NT2/D1 (cell line): ENCODE data around the gene DENND1B.

Experiments
- DNase-seq: peaks from one replicate; pipeline ENCODE4 v3.0.0-alpha.2; 2011; ENCODE audit warnings: low read depth, low spot score
- H3K27me3 ChIP-seq: 2 replicates; pipeline ENCODE4 v1.6.0; 2011; ENCODE audit warnings: mild to moderate bottlenecking; ENCODE audit not compliant: insufficient read length, insufficient read depth
- H3K36me3 ChIP-seq: 2 replicates; pipeline ENCODE4 v1.6.1; 2011; ENCODE audit warnings: mild to moderate bottlenecking, low read length, mixed read lengths; ENCODE audit not compliant: insufficient read depth, insufficient read length
- H3K4me1 ChIP-seq: 2 replicates; pipeline ENCODE4 v1.5.1; 2011; ENCODE audit not compliant: insufficient read depth, insufficient read length
- H3K4me3 ChIP-seq: 2 replicates; pipeline ENCODE4 v1.5.1; 2011; ENCODE audit warnings: low read depth; ENCODE audit not compliant: insufficient read length
- H3K9ac ChIP-seq: 2 replicates; pipeline ENCODE4 v1.6.0; 2011; ENCODE audit warnings: low read depth; ENCODE audit not compliant: insufficient read length
- H3K9me3 ChIP-seq: 2 replicates; pipeline ENCODE4 v1.5.1; 2011; ENCODE audit warnings: mild to moderate bottlenecking, low read length; ENCODE audit not compliant: insufficient read depth
- SUZ12 ChIP-seq: IDR thresholded peaks from 2 replicates; pipeline ENCODE4 v1.6.1; 2011; ENCODE audit not compliant: insufficient read length, insufficient read depth; ENCODE audit errors: extremely low read depth
- YY1 ChIP-seq: IDR thresholded peaks from 2 replicates; pipeline ENCODE4 v1.6.1; 2011; ENCODE audit not compliant: insufficient read length, insufficient read depth
- ZNF274 ChIP-seq: IDR thresholded peaks from 2 replicates; pipeline ENCODE4 v1.6.1; 2011; ENCODE audit warnings: mild to moderate bottlenecking, low read depth, low read length

Gene DENND1B

GRCh38 chr1:197775282-197776262 is at the start of gene DENND1B:
Gene DENND1B, minus strand, starts transcription at chr1:197775480. Its CDS starts 325 bp downstream, at chr1:197775155.
- H3K4me1 ChIP-seq = peaks cover 4% of the 10 kb centered on the region

GRCh38 chr1:197814306-197814705 is 39.0 kb upstream of the DENND1B start:
- Histone ChIP-seq H3K4me3 (no peak overlapping the region), H3K27me3 (no peaks in the 10 kb centered on the region), H3K4me1 (peaks cover 2% of the 10 kb centered on the region), H3K9ac (no peak overlapping the region), H3K36me3 (no peaks in the 10 kb centered on the region), H3K9me3 (no peaks in the 10 kb centered on the region; the same call in 1 of the 2 replicates)
- no peak for TF ChIP-seq ZNF274
- TF ChIP-seq YY1 = no peak
- no peak for TF ChIP-seq SUZ12
- peak; percentile 89 for DNase-seq

More at GRCh38 chr1:197775282-197776262, at the start of gene DENND1B:
- Histone ChIP-seq H3K9ac (peak within 1 kb of the TSS; percentile 86), H3K4me3 (peak within 1 kb of the TSS; percentile 59), H3K9me3 (0 out of 2 replicates have a peak, but pooled peaks cover 3% of the 10 kb centered on the region), H3K36me3 (no peaks in the 10 kb centered on the region), H3K27me3 (peaks cover 43% of the 10 kb centered on the region)
- TF ChIP-seq ZNF274 (no peak), SUZ12 (peak; percentile 55), YY1 (no peak)
- peak; percentile 56 for DNase-seq

- no peak for TF ChIP-seq YY1
- TF ChIP-seq SUZ12 = no peak
- TF ChIP-seq ZNF274 = no peak
- Histone ChIP-seq H3K4me1 (peaks cover 2% of the 10 kb centered on the region), H3K9ac (peak overlapping the region; percentile 12), H3K36me3 (no peaks in the 10 kb centered on the region), H3K9me3 (no peaks in the 10 kb centered on the region; the same call in 1 of the 2 replicates), H3K27me3 (no peaks in the 10 kb centered on the region), H3K4me3 (no peak overlapping the region)
- DNase-seq = peak; percentile 38
These were observed 38.5 kb upstream of the DENND1B start for GRCh38 chr1:197813741-197814140.

GRCh38 chr1:197811769-197812168 is 36.5 kb upstream of the DENND1B start:
- no peaks in the 10 kb centered on the region for H3K27me3 ChIP-seq
- TF ChIP-seq SUZ12 (no peak), YY1 (no peak), ZNF274 (no peak)
- no peak for DNase-seq
- H3K4me1 ChIP-seq = peaks cover 2% of the 10 kb centered on the region
- H3K4me3 ChIP-seq = no peak overlapping the region
- no peaks in the 10 kb centered on the region for H3K36me3 ChIP-seq
- no peaks in the 10 kb centered on the region; the same call in 1 of the 2 replicates for H3K9me3 ChIP-seq
- no peak overlapping the region for H3K9ac ChIP-seq

GRCh38 chr1:197810812-197811211 is 35.5 kb upstream of the DENND1B start:
- peaks cover 2% of the 10 kb centered on the region for H3K4me1 ChIP-seq
- DNase-seq = peak; percentile 56
- H3K4me3 ChIP-seq = no peak overlapping the region
- TF ChIP-seq ZNF274 (no peak), SUZ12 (no peak), YY1 (no peak)
- no peaks in the 10 kb centered on the region for H3K36me3 ChIP-seq
- no peaks in the 10 kb centered on the region for H3K27me3 ChIP-seq
- no peaks in the 10 kb centered on the region; the same call in 1 of the 2 replicates for H3K9me3 ChIP-seq
- no peak overlapping the region for H3K9ac ChIP-seq

GRCh38 chr1:197808880-197809279 is 33.6 kb upstream of the DENND1B start:
- Histone ChIP-seq H3K9ac (no peak overlapping the region), H3K36me3 (no peaks in the 10 kb centered on the region), H3K27me3 (no peaks in the 10 kb centered on the region), H3K4me3 (no peak overlapping the region), H3K9me3 (no peaks in the 10 kb centered on the region; the same call in 1 of the 2 replicates), H3K4me1 (no peaks in the 10 kb centered on the region)
- no peak for DNase-seq
- TF ChIP-seq SUZ12 (no peak), ZNF274 (no peak), YY1 (no peak)

GRCh38 chr1:197807739-197808453 is 32.6 kb upstream of the DENND1B start:
- no peaks in the 10 kb centered on the region for H3K4me1 ChIP-seq
- TF ChIP-seq ZNF274 = no peak
- TF ChIP-seq YY1 = no peak
- TF ChIP-seq SUZ12 = no peak
- H3K36me3 ChIP-seq = no peaks in the 10 kb centered on the region
- H3K27me3 ChIP-seq = no peaks in the 10 kb centered on the region
- H3K9me3 ChIP-seq = no peaks in the 10 kb centered on the region; the same call in 1 of the 2 replicates
- no peak overlapping the region for H3K9ac ChIP-seq
- DNase-seq = no peak
- no peak overlapping the region for H3K4me3 ChIP-seq
